LHCN-M2 (cell line): ENCODE data around the gene APCDD1L. TPM values are rescaled to one million over a fixed set of nuclear protein-coding genes. Genes with fewer than 3 reads are reported as not detected.
A peak's percentile ranks its signal among the peaks of the same experiment; 100 is the strongest.
"Not testable (repeated sequence)": the region's sequence is repeated elsewhere in the genome, so short reads cannot be mapped to it uniquely, and the experiment has no call there.

Experiments
- DNase-seq: peaks from one replicate; pipeline ENCODE4 v3.0.0-alpha.2; 2012; ENCODE audit warnings: low read depth
- total RNA-seq: library from RNA; depleted of rRNA; stranded (reverse); fragments of >200 nt; gene quantifications from 2 replicates; pipeline ENCODE4 v1.2.3, GENCODE V29; 2014

APCDD1L gene
- total RNA-seq, 1 experiment from 2014 or later = 0.34 TPM

GRCh38 chr20:58446264-58446959 lies 68.8 kb downstream of the APCDD1L start:
- no peak for DNase-seq

DNA sequence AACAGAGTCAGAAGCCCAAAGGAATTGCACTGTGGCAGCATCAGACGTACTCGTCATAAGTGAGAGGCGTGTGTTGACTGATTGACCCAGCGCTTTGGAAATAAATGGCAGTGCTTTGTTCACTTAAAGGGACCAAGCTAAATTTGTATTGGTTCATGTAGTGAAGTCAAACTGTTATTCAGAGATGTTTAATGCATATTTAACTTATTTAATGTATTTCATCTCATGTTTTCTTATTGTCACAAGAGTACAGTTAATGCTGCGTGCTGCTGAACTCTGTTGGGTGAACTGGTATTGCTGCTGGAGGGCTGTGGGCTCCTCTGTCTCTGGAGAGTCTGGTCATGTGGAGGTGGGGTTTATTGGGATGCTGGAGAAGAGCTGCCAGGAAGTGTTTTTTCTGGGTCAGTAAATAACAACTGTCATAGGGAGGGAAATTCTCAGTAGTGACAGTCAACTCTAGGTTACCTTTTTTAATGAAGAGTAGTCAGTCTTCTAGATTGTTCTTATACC lies 70.4 kb downstream of the APCDD1L start:
- DNase-seq = no peak

- no peak for DNase-seq
These were observed 73.5 kb downstream of the APCDD1L start for GRCh38 chr20:58441723-58442122.

DNA sequence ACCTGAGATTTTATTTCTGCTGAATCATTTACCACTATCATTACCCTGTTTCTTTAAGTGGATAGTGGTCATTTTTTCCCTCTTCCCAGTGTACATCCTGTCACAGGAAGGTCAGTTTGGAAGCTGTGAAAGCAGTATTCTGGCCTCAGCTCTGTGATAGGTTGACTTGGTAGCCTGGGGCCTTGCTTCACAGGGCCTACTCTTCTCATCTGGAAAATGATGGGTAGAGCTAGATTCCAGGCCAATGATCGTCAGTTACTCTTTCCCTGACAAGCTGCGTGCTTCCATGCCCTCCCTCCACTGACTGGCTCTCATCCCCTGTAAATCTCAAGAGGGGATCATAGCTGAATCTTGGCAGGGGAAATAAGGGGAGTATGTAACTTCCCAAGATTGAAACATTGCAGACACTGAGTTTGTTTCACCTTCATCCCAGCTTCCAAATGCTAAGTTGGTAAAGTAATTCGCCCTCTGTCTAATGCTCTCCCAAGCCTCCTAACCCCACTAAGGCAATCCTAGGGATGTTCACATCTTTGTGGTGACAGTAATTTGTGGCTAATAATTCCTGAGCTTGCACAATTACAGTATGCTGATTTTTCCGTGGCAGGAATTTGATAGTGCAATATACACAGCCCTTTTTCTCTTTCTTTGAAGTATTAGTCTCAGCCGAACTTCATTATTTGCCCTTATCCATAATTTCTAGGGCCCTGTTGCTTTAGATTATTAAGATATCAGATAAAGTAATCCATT lies 75.0 kb downstream of the APCDD1L start:
- DNase-seq = no peak

GRCh38 chr20:58438970-58439808 lies 76.0 kb downstream of the APCDD1L start:
- DNase-seq = no peak

GRCh38 chr20:58436868-58437645 lies 78.1 kb downstream of the APCDD1L start:
- DNase-seq = no peak

- no peak for DNase-seq
These were observed 80.0 kb downstream of the APCDD1L start for GRCh38 chr20:58435237-58435636.

DNA sequence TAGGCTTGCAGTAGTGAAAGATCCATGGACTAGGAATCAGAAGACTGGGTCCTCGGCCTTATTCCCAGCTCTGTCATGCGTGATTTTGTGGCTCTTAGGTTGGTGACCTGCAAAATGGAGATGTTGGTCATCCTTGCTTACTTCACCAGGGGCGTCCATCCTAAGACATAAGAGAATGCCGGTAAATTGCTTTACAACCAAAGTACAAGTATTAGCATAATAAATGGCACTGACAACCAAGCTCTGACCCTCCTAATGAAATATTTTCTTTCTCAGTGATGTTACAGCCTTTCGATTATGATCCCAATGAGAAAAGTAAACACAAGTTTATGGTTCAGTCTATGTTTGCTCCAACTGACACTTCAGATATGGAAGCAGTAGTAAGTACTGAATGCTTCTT lies 80.9 kb downstream of the APCDD1L start:
- DNase-seq = no peak

- peak; percentile 81 for DNase-seq
These were observed 81.4 kb downstream of the APCDD1L start for GRCh38 chr20:58433759-58434158.

DNA sequence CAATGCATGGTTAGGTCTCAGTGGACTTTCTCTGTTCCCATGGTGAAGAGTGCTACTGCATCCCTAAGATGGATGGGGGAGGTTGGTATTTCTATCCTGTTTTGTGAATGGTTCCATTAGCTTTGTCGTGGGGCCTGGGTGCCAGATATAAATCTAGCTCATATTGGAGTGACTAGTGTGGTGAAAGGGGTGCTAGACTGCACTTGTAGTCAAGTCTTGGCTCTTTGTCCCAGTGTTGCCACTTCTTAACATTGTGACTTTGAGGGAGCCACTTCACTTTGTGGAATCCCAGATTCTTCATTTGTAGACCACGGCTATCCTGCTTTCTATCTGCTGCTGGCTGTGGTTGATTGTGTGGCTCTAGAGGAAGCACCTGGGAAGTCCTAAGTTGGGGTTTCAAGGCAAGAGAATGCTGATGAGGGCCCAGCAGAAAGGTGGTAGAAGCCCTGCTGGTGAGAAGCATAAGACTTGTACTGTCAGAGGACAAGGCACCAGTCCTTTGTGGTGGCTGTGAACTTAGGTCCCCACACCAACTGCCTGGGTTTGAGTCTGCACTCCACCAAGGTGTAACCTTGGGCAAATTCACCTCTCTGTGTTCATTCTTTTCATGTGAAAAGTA lies 82.1 kb downstream of the APCDD1L start:
- DNase-seq = no peak

DNA sequence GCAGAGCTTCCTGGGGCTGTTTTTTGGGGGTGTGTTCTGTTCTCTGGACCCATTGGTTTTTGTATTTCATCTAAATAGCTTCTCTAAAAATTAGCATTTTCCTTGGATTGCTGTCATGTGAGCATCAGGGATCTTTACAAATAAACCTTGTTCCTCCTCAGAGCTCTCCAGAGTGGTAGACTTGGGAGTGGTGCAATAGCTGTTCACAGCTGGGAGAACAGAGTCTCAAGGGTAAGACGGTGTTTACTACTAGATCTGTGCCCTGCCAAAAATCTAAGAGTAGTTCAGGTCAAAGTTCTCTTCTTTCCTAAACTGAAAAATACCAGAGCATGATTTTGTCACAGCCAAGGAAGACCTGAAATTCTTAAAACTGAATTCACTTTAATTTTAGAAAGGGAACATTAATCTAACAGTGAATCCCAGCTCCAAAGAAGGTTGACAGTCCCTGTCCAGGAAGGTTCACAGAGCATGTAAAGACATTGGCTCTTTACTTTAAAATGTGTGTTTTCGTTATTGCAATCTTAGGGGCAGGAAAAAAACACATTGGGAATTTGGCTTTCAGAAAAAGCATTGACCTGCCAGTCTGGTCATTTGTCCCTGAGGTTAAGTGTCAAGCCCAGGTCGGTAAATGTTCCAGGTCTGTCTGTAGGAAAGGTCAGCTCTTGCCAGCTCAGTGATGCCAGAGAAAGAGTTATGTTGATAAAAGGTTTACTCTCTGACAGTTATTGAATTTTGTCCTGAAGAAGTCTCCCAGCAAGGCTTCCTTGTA lies 82.8 kb downstream of the APCDD1L start:
- DNase-seq = no peak

DNA sequence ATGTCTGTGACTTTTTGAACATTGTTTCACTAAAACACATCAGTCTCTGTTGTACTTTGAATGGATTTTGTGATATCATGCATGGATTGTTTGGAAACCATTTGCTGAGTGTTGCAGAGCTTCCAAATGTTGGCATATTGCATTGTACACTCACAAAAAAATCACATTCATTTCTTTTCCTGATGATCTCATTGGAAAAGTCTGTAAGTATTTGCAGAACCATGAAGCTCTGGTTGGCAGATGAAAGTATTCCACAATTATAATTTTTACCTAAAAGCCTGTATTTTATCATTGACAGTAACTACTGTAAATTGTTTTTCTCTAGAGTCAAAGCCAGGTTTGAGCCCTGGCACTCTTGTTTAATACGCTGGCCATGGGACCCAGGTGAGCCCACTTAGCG lies 84.1 kb downstream of the APCDD1L start:
- DNase-seq = no peak

GRCh38 chr20:58429303-58429702 lies 85.9 kb downstream of the APCDD1L start:
- DNase-seq = no peak

- DNase-seq = no peak
These were observed 86.8 kb downstream of the APCDD1L start for GRCh38 chr20:58428364-58428763.

DNA sequence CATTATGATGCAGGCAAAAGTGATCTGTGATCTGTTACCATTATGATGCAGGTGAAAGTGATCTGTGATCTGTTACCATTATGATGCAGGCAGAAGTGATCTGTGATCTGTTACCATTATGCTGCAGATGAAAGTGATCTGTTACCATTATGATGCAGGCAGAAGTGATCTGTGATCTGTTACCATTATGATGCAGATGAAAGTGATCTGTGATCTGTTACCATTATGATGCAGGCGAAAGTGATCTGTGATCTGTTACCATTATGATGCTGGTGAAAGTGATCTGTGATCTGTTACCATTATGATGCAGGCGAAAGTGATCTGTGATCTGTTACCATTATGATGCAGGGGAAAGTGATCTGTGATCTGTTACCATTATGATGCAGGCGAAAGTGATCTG lies 87.6 kb downstream of the APCDD1L start:
- DNase-seq = not testable (repeated sequence)

DNA sequence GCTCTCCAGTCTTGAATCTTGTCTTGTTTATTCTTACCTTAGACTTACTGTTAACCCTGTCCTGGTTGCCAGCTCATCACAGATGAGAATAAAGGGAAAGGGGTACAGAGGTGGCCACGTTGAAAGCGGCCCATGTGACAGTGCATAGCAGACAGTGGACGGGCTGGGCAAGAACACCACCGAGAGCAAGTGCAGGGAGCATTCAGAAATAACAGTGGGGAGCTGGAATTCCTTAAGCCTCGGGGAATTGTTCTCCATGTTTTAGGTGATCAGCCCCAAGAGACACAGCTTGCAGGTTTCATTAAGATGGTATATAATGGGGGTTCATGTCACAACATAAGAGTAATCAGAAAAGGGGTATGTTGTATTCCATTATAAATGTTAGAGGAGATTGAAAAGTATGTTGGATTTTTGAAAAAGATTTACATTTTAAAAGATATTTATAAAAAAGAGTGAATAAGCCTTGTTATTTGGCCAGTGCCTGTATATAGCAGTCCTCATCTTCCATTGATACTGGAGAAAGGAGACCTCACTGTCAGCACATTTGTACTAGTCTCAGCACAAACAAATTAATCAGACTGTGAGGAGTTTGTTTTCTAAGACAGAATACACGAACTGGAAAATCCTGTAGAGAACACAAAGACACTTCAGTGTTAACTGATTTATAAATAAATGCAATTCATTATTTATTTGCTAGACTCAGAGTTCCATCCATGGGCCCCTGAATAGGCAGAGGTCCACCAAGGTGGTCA lies 90.8 kb downstream of the APCDD1L start:
- DNase-seq = no peak

- no peak for DNase-seq
These were observed 93.7 kb downstream of the APCDD1L start for GRCh38 chr20:58421497-58421850.

DNA sequence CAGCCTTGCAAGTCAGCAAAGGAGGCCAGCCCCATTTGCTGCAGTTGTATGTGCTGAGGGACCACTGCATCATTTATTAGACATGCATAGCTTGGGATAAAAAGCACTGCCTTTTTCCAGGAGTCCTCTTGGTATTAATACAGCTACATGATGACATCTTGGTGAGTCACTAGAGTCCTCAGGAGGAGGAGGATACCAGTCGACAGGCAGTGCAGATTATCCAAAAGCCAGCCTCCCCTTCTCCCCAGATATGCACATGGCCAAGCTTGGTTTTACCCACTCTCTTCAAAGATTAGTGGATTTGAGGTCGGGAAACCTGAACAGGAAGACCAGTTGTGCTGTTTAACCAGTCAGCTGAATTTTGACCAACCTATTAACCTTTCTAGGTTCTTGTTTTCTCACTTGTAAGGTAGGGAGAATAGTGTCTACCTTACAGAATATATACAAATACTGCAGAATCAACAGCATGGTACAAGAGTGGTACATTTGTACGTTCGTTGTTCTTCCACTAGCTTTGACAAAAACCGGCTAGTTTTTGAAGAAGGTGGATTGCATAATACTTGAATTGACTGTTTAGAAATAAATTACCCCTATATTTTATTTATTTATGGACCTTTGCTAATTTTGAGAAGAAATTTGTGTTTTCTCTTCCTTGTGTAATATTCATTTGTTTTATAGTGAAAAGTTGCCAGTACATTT lies 94.3 kb downstream of the APCDD1L start:
- DNase-seq = peak; percentile 77
